ENCODE data around the gene CKAP5.

CKAP5 gene

DNA sequence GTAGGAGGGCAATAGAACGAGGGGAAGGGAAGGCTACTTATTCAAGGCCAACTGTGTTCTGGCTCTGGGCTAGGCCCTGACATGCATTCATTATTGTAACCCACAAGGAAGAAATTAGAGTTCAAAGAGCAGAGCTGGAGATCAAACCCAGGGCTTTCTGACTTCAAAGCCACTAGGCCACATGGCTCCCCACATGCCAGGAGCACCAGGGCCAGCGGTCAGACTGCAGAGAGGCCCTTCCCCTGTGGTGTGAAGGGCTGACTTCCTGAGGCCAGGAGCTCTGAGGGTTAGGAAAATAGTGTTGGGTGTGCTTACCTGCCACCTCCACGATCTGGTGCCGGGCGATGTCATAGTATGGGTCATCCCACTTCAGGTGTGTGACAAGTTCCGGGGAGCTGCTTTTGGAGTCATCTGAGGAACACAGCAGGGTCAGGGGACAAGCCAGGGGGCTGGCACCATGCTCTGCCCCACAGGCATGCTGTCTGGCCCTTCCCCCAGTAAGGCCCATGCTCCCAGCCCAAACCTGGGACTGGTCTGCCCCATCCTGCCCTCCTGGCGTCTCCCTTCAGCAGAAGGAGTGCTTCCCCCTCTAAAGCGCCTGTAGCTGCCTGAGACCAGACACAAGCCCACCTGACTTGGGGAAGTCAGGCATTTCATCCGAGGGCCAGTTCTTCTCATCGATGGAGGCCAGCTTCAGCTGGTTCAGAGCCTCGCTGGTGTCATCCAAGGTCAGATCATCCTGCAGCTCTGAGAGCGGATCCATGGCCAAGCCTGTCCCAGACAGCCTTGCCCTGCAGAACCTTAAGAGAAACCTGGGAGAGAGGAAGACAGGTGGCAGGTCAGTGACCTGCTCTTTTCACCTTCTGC lies 150.5 kb downstream of the CKAP5 start:
- DNase-seq: no peak

DNA sequence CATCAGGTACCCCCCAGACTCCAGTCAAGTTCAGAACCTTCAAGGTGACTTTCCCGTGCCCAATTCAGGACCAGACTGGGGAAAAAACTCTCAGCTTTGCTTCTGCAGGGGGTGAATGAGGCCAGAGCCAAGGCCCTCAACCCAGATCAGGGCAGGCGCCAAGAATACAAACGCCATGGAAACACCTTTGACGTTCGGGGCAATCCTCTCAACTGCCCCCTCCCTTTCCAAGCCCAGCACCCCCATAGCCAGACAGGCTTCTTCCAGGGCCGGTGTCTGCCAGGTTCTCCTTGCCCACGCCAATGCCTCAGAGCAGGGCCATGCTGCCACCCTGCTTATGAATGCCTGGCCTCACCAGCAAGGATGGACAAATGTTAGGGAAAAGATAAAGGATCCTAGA lies 151.5 kb downstream of the CKAP5 start:
- no peak for DNase-seq

- no peak for DNase-seq
Observed at GRCh38 chr11:46694072-46694471, 152.0 kb downstream of the CKAP5 start.

GRCh38 chr11:46693597-46694012 lies 152.5 kb downstream of the CKAP5 start:
- no peak for DNase-seq
